ENCODE results near the gene NLRP10.
"Not testable (repeated sequence)": the region's sequence is repeated elsewhere in the genome, so short reads cannot be mapped to it uniquely, and the experiment has no call there.

NLRP10 gene, protein sequence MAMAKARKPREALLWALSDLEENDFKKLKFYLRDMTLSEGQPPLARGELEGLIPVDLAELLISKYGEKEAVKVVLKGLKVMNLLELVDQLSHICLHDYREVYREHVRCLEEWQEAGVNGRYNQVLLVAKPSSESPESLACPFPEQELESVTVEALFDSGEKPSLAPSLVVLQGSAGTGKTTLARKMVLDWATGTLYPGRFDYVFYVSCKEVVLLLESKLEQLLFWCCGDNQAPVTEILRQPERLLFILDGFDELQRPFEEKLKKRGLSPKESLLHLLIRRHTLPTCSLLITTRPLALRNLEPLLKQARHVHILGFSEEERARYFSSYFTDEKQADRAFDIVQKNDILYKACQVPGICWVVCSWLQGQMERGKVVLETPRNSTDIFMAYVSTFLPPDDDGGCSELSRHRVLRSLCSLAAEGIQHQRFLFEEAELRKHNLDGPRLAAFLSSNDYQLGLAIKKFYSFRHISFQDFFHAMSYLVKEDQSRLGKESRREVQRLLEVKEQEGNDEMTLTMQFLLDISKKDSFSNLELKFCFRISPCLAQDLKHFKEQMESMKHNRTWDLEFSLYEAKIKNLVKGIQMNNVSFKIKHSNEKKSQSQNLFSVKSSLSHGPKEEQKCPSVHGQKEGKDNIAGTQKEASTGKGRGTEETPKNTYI

DNA sequence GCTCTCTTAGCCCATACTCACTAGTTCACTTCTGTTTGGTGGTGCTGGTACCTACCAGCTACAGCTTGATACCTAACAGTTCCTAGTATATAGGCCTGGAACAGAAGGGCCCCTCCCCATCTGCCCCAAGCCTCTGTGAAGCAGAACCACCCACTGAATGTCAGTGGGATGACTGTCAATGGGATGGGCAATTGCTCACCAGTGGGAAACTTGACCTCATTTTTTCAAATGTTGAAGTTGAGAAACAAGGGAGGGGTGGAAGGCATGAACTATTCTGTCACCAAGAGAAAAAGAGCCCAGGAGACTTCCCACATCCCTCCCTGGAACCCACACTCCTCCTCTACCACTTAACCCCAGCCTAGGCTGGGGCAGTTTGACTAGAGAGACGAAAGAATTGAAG, at the start of gene NLRP10:
NLRP10 (minus strand) TSS at position 62 of the 400 bp plus-strand sequence. CDS start 1,952 bp downstream, outside the sequence.
- in situ Hi-C loops (cut with MboI; ENCODE audit: low sequenced_read_pairs), result no loop called here

DNA sequence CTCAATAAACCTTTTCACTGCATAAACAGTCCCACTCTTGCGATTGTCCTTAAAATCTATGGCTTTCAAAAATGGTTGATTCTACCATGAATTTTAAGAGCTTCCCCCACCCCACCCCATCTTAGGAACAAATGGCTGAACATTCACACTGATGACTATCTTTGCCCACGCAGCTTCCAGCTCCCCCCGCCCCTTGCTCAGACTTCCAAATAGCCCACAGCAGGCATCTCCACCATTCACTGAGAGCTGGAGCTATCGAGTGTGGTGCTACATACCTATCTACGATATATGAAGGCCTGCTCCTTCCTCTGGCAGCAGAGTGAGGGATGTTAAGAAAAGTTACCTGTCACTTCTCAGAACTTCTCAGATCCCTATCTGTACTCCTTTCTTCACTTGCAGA, 48.6 kb upstream of the NLRP10 start:
- in situ Hi-C loops (cut with MboI; ENCODE audit: low sequenced_read_pairs), result no loop called here

DNA sequence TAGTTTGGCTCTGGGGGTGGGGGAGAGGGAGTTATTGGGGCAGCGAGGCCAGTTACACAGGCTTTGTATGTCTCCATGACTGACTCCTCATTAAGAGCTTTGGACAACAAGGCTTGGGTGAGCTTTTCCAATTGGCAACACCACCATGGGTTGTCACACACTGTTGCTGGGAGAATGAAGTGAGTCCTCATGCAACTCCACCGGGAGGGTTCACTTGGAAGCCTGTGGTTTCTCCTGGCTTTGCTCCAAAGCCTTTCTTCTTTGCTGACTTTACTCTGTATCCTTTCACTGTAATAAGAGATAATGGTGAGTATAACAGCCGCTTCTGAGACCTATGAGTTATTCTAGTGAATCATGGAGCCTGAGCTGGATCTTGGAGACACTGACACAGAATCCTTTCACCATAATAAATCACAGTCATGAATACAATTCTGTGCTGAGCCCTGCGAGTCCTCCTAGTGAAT, 46.8 kb upstream of the NLRP10 start:
- in situ Hi-C loops (cut with MboI; ENCODE audit: low sequenced_read_pairs), result no loop called here

DNA sequence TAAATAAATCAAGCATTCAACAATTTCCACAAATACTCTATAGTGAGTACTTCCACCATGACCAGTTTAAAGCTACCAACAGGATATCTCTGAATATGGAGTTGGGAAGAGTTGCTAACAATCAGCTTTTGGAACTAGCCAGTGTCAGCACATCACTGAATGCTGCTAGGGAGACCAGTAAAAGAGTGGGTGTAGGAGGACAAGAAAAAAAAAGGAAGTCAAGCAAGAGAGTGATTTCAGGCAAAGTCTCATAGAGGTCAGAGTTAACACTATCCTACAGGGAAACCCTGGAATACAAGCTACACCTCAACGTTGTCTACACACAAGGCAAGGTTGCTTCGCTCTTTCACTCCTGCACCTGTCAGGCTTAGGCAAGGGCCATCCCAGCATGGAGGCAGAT, 46.1 kb upstream of the NLRP10 start:
- in situ Hi-C loops (cut with MboI; ENCODE audit: low sequenced_read_pairs), result no loop called here

DNA sequence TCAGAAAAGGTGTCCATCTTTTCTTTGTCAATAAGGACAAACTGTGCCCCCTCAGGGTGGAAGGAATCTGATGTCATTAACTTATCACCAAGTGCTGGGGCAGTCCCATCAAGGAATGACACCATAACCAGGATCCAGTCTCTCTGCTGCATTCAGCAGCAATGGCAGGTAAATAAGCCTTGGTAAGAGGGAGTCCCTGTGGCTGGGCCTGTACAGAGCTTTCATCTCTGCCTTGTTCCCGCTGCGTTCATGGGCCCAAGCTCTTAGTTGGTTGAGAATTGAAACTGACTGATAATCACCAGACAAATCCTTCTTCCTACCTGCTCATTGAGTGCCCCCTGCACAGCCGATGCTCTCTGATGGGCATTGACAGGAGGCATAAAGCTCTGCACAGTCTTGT, 44.6 kb upstream of the NLRP10 start:
- in situ Hi-C loops (cut with MboI; ENCODE audit: low sequenced_read_pairs), result no loop called here

DNA sequence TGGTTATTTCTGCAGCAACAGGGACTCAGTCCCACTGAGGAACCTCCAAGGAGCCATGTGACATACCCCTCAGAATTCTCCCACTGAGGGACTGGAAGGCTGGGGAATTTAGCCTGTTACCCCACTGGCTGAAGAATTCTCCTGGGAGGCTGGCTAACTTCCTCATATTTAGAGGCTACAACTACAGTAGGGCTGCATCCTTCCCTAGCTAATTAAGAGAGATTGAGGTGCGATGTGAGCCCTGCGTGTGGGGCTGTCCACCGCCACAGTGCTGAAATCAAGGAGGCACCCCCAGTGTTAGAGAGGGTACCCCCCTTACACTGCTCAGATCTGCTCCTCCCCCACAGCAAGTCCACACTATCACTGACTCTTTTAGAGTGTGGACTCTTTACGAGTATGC, 43.0 kb upstream of the NLRP10 start:
- in situ Hi-C loops (cut with MboI; ENCODE audit: low sequenced_read_pairs), result no loop called here

DNA sequence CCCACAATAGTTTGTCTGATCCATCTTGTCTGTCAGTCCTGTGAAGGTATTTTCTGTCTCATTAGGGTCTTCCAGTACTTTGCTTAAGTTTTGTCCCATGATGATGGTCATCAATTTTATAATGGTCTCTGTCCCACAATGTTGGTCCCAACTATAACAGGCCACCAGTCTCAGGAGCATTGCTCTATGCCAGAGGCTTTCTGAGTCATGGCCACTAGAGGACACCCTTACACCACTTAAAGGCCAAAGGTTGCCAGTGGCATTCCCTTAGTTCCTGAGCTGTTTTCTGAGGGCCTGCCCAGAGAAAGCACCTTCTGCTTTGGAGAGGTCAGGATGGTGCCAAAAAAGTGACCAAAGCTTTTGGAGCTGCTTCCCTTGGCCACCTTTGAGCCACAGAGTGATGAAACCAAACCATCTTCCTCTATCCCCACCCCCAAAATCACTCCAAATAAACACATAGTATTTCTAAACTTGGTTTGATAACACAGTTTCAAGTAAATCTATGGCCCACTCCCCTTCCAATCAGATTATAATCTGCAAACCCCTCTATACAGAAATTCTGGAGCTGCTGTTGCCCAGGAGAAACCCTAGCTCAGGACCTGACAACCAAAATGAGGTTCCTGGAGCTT, 41.2 kb upstream of the NLRP10 start:
- in situ Hi-C loops (cut with MboI; ENCODE audit: low sequenced_read_pairs), result no loop called here

DNA sequence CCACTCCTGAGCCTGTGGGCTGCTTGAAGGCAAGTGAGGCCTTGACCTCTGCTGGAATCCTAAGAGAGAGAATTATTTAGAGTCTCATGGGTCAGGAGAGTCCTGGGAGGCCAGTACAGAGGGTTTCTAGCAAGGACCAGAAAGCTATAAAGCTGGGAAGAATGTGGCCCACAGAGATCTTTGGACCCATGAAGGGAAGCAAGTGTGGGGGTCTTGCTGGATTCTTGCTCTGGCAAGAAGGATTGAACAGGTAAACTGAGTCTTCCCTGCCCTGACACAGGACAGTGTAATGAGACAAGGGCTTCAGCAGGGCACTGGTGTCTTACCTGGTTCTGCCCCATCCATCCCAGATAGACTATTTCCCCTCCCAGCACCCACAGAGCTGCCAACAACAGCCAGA, 40.3 kb upstream of the NLRP10 start:
- in situ Hi-C loops (cut with MboI; ENCODE audit: low sequenced_read_pairs), result no loop called here

DNA sequence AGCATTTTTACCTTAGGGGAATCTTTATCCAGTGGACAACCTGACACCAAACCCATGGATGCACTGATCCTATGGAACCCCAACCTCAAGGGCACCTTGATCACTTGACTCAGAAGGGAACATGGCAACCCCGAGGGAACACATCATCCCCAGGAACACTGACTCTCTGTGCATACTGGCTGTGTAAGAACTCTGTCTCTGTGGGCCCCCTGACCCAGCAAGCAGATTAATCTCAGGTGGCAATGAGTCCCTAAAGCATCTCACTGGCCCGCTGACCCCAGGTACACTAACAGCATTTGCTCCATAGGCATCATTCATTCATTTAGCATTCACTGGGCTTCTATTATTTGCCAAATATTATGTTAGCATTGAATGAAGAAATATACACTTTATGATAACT, 38.8 kb upstream of the NLRP10 start:
- in situ Hi-C loops (cut with MboI; ENCODE audit: low sequenced_read_pairs), result no loop called here

DNA sequence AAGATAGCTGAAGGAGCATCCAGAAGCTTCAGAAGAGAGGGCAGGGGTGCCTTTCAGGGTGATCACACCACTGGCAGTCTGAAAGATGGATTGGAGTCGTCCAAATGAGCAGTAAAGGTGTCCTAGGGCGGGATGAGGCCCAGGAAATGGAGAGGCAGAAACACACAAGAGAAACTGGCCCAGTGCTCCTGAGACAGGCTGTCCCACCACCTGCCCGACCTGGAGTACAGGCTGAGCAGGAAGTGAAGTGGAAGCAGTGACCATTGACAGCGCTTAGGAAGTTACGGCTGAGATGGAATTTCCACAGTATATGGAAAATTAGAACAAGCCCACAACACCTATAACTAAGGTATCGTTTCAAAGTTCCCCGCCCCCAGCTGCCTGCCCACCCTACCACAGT, 37.9 kb upstream of the NLRP10 start:
- in situ Hi-C loops (cut with MboI; ENCODE audit: low sequenced_read_pairs), result no loop called here

DNA sequence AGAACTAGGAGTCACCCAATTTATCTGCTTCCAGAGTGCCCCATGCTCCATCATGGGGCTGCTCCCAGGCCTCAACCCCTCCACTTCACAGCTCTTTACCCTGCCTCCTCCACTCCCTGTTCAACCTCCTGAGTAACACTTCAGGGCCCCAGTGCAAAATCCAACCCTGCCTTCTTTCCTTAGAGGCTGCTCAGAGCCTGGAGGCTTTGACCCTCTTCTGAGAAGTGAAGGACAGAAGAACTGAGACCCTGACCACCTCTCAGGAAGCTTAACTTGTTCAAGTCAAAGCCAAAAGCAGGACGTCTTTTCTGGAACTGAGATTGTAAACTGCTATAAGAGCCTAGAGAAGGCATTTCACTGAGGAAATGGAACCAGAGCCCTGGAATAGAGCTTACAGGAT, 37.4 kb upstream of the NLRP10 start:
- in situ Hi-C loops (cut with MboI; ENCODE audit: low sequenced_read_pairs), result no loop called here

DNA sequence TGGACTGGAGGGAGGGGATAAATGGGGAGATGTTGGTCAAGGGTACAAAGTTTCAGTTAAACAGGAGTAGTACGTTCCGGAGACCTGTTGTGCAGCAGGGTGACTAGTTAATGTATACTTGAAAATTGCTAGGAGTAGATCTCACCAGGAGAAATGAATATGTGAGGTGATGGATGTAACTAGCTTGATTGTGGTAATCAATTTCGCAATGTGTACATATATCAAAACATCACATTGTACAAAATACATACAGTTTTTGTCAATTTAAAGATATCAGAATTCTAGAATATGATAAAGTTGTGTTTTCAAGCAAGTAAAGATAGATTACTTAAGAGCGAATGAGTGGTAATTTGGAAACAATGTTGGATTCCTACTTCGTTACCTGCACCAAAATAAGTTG, 35.1 kb upstream of the NLRP10 start:
- in situ Hi-C loops (cut with MboI; ENCODE audit: low sequenced_read_pairs), result no loop called here

DNA sequence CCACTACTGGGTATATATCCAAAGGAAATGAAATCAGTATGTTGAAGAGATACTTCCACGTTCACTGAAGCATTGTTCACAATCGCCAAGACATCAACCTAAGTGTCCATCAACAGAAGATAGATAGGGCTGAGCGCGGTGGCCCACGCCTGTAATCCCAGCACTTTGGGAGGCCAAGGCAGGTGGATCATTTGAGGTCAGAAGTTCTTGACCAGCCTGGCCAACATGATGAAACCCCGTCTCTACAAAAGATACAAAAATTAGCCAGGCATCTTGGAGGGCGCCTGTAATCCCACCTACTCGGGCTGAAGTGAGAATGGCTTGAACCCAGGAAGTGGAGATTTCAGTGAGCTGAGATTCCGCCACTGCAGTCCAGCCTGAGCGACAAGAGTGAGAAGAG, 34.5 kb upstream of the NLRP10 start:
- in situ Hi-C loops (cut with MboI; ENCODE audit: low sequenced_read_pairs), result no loop called here

DNA sequence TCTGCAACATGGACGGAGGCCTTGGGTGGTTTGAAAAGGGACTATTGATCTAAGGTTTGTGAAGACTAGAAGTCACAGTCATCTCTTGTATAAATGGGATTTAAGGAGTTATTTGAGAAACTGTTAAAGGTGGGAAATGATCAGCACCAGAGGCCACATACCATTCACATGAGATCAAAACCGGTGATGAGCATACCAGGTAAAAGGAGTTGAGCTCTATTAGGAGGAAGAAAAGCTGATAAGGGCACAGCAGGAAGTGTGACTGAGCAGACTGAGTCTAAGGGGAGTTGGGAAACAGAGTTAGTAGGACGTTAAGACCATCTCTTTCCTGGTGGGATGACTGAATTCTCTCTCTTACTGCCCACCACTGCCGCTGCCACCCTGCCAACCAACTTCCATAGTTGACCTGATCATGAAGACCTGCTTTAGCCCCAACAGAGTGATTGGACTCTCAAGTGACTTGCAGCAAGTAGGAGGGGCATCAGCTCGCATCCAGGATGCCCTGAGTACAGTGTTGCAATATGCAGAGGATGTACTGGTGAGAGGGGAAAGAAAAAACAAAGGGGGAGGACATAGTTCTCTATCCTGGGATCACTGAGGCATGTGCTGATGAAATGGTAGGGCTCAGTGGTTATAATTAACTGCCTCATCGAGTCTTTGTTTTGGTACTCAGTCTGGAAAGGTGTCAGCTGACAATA, 29.5 kb upstream of the NLRP10 start:
- in situ Hi-C loops (cut with MboI; ENCODE audit: low sequenced_read_pairs), result no loop called here

DNA sequence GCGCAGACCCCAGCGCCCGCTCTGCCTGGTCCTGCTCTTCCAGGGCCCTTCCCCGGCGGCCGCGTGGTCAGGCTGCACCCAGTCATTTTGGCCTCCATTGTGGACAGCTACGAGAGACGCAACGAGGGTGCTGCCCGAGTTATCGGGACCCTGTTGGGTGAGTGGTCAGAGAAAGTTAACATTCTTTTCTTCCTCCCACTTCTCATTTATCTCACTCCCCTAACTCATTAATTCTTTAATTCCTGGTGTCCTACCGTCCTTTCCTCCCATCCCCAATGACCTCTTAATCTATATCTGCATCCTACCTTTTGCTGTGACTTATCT, 22.3 kb upstream of the NLRP10 start:
- in situ Hi-C loops (cut with MboI; ENCODE audit: low sequenced_read_pairs), result not testable (repeated sequence)

DNA sequence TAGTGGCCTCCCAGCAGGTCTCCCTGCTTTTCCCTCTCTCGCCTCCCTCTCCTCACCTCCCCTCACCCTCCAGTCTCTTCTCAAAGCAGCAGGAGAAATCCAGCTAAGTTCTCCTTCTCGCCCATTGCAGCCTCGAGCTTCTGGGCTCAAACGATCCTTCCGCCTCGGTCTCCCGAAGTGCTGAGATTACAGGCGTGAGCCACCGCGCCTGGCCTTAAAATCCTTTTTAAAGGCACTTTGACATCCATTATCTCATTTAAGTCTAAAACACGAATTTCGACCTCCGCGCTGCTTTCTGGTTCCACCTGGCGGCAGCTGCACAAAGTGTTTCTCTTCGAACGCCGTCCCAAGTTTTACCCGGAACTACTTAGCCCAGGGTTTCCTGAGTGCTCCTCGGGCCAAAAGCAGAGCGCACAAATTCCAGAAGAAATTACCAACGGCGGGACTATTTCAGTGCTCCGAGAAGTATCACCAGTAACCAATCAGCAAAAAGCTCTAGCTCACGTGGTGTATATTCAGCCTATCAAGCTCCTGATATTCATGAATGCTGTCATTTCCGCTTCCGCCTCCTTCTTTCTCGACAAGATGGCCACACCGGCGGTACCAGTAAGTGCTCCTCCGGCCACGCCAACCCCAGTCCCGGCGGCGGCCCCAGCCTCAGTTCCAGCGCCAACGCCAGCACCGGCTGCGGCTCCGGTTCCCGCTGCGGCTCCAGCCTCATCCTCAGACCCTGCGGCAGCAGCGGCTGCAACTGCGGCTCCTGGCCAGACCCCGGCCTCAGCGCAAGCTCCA, 21.7 kb upstream of the NLRP10 start, which contains the start of gene EIF3F:
EIF3F (plus strand) TSS at position 570 of the 792 bp plus-strand sequence; CDS start at position 586, 16 bp downstream.
- in situ Hi-C loops (cut with MboI; ENCODE audit: low sequenced_read_pairs), result no loop called here

DNA sequence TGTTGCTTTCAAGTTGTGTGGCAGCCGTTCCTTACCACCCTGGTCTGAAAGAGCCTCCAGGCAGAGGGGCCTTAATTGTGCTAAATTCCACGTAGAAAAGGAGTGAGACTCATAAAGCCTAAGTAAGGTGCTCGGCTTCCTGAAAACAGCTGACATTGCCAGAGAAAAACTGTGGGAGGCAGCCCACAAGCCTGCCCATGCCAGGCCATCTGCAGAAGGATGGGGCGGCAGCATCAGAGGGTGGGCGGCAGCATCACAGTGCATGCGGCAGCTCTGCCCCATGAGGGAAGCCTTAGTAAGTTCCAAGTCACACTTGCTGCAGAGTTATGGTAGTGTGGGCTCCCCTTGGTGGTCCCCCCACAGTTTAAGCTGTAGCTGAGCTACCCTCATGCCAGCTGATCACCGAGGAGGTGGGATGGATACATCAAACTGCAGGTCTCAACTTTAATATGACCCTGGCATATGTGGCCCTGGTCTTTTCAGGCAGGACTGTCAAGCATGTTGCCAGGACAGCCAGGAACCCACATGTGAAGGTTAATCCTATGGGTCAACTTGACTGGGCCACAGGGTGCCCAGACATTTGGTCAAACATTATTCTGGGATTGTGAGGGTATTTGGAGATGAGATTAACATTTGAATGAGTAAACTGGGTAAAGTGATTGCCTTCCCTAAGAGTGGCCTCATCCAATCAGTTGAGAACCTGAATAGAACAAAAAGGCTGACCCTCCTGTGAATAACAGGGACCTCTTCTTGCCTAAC, 18.8 kb upstream of the NLRP10 start:
- in situ Hi-C loops (cut with MboI; ENCODE audit: low sequenced_read_pairs), result no loop called here

DNA sequence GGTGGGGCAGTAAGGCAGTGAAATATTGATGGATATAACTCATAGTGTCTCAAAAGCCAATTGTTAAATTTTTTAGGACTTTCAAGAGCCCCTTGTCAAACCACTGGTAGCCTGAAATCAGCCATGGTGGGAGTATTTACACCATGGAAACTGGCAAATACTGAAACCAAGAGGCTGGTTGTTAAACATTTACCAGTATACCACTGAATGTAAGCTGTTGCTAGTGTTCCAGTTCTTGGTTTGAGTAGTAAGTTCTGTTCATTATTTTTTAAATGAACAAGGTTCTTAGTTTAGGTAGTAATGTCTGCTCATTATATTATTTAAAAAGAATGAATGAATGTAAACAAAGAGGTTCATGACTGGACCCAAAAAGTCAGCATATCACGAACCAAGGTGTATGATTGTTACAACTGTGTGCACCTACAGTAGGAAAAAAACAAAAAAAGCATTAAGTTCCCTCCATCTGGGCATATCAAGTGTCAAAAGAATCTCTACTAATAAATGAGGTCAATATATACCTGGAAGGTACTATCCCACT, 17.4 kb upstream of the NLRP10 start:
- in situ Hi-C loops (cut with MboI; ENCODE audit: low sequenced_read_pairs), result no loop called here

DNA sequence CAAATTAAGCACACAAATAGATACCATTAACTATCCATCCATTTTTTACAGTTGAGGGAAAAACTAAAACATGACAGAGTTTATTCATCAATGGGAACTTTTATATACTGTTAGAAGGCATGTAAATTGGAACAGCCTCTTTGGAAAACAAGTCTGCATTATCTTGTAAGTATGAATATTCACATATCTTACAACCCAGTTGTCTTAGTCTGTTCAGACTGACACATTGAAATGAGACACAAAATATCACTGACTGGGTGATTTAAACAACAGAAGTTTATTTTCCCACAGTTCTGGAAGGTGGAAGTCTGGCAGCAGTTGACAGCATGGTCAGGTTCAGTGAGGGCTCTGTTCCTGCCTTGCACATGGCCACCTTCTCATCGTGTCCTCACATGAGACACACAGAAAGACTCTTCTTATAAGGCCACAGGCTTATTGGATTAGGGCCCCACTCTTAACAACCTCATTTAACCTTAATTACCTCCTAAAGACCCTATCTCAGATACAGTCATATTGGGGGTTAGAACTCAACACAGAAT, 16.4 kb upstream of the NLRP10 start:
- in situ Hi-C loops (cut with MboI; ENCODE audit: low sequenced_read_pairs), result no loop called here

All from hTERT RPE-1 (cell line).